RPMI8226 (cell line): ENCODE results near the gene NFYC.

Source experiments
- DNase-seq: peaks from one replicate; pipeline ENCODE4 v3.0.0-alpha.2; 2015

NFYC gene

DNA sequence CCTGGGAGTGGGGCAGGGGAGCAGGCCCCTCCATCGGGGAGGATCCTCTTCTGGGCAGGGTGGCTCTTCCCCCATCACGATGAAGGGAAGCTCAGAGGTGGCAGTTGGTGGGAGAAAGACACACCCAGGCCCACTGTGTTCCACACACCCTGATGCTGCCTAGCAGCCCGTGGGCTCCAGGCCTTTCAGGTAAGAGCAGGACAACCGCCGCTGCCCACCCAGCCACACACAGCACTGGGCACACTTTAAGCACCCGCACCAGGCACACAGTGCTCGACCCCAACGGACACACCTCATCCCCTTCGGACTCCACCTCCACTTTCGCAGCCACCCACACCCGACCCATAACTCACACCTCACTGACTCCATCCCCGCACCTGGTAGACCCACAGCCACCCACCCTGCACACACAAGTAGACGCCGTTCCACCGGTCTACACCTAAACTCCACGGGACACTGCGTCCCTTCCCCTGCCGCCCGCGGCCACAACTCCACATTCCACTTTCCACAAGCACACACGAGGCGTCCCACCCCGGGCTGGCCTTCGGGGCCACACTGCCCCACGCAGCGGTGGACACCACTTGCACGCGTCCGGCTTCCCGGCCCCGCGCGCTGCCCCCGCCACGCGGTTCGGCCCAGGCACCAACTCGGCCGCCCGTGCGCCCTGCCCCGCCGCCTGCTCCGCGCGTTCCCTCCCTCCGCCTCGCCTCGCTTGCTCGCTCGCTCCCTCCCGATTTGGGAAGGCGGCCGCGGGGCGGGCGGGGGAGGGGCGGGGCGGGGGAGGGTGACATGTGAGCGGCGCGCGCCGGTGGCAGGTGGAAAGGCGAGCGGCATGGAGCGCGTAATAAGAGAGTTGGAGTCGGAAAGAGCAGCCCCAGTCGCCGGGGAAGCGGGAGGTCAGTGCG, 91.7 kb downstream of the NFYC start, which contains the start of gene KCNQ4:
Gene KCNQ4 (plus strand): TSS at position 787 of the 905 bp plus-strand sequence. CDS start 307 bp downstream, outside the sequence.
- DNase-seq: peak; percentile 74

DNA sequence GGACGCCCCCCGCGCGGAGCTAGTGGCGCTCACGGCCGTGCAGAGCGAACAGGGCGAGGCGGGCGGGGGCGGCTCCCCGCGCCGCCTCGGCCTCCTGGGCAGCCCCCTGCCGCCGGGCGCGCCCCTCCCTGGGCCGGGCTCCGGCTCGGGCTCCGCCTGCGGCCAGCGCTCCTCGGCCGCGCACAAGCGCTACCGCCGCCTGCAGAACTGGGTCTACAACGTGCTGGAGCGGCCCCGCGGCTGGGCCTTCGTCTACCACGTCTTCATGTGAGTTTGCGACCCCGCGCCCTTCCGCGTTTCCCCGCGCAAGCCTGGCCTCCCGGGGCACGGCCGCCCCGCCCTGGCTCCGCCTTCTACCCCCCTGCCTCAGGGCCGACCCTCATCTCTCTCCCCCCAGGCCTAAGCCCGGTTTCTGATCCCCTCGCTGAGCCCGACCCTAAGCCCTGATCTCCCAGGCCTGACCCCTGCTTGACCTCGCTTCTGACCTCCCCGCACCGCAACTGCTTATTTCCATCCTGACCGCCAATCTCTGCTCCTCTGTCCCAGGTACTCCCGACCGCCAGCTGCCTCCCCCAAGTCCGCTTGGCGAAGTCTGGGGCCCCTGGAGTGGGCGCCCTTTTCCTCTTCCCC, 92.8 kb downstream of the NFYC start:
- peak; percentile 32 for DNase-seq

DNA sequence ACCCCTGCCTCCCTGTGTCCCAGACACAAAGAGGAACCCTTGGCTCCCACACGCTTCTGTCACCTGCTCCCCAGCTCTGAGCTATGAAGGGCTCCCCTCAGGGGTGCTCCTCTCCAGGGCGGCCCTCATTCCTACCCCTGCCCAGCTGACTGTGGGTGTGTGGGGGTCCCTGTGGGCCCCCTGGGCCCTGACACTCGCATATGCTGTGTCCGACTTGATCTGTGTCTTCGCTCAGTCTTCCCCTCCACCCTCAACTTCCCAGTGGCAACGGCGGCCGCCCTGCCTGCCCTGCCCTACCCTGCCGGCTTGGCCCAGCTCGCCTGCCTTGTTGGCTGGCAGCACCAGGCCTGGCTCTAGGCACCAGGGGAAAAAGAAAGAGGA, 93.3 kb downstream of the NFYC start:
- no peak for DNase-seq

GRCh38 chr1:40785446-40785845, 93.9 kb downstream of the NFYC start:
- DNase-seq: no peak

GRCh38 chr1:40786171-40786994, 94.9 kb downstream of the NFYC start:
- DNase-seq: no peak

GRCh38 chr1:40786995-40787705, 95.6 kb downstream of the NFYC start:
- no peak for DNase-seq

DNA sequence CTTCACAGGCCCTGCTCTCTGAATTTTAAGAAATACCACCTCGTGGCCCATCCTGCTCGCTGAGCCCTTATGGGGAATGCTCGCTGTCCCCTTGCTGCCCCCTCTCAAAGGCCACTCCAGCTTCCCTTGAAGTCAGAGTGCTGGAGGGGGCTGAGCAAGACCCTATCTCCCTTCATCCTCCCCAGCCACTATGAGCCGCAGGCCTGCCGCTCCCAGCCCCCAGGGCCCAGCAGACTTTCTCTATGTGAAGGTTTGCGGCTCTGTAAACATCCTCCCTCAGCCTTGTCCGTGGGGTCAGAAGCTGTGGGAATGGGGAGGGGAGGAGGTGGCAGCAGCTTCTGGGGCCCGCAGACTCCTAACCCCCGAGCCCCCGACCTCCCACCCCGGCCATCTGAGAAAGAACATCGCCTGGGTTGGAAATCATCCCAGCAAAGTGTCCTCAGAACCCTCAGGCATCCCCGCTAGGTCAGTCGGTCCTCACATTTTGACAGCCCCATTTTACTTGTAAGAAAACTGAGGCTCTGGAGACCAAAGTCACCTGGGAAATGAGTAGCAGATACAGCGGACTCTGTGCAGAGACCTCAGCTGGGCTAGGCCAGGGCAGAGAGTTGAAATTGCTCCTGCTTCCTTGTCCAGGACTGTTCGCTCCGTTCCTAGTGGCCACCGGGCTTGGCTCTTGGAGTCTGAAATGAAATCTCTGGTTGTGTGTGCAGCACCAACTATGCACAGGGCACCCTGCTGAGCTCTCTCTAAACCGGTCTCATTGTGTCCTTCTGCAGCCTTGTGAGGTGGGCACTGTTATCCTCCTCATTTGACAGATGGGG, 96.4 kb downstream of the NFYC start:
- no peak for DNase-seq

DNA sequence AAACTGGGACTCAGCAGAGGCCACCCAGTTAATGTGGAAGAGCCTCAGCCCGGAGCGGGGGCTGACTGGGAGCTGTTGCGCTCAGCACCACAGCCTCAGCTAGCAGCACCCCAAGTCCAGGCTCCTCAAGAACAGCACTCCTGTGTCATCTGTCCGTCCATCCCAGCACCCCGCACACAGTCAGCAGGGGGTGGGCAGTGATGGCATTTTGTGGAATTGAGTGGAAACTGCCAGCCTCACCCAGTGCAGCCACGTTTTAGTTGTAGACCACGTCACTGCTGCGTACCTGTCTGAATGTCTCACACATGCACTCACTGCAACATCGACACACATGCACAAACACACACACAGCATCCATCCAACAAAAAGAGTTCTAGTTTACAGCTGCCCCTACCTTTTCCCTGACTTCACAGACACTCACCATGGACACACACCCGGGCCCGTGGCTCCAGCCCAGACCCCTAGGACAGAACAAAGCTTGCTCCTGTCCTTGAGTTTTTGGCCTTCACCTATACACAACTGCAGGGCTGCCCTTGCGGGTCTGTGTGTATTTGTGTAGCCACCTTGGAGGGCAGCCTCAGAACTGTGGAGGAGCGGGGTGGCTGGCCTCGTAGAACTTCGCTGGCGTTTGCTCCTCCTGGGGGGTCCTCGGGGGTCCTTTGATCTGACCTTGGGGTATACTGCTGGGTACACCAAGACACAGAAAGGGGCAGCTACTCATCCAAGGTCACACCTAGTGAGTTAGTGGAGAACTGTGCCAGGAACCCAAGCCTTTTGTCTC, 97.2 kb downstream of the NFYC start:
- no peak for DNase-seq

- DNase-seq: no peak
Observed at GRCh38 chr1:40789342-40789598, 97.8 kb downstream of the NFYC start.

GRCh38 chr1:40789661-40790430, 98.3 kb downstream of the NFYC start:
- DNase-seq: no peak

GRCh38 chr1:40792036-40792435, 100.5 kb downstream of the NFYC start:
- DNase-seq: no peak

GRCh38 chr1:40793617-40794016, 102.1 kb downstream of the NFYC start:
- no peak for DNase-seq

- no peak for DNase-seq
Observed at GRCh38 chr1:40794048-40794447, 102.5 kb downstream of the NFYC start.

DNA sequence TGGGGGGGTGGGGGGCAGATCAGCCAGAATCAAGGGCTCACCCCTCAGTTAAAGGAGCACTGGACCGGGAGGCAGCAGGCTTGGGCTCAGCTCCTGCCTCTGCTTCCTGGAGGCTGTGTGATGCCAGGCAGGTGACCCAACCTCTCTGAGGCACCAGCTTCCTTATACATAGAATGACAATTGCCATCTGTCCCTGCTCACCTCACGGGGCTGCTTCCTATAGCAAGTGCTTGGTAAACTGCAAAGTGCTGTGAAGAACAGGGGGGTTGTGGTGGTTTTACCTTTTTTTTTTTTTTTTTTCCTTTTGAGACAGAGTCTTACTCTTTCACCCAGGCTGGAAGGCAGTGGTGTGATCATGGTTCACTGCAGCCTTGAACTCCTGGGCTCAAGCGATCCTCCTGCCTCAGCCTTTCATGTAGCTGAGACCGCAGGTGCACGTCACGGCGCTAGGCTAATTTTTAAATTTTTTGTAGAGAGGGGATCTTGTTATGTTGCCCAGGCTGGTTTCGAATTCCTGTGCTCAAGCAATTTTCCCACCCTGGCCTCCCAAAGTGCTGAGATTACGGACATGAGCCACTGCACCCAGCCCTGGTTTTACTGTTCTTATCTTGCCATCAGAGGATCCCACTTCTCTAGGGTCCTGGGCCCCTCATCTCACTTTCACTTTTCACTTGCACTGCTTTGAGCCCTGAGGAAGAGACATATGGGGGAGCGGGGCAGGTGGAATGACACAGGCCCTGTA, 103.6 kb downstream of the NFYC start:
- DNase-seq: no peak

GRCh38 chr1:40795811-40796586, 104.5 kb downstream of the NFYC start:
- no peak for DNase-seq

GRCh38 chr1:40796939-40797667, 105.6 kb downstream of the NFYC start:
- DNase-seq: no peak

DNA sequence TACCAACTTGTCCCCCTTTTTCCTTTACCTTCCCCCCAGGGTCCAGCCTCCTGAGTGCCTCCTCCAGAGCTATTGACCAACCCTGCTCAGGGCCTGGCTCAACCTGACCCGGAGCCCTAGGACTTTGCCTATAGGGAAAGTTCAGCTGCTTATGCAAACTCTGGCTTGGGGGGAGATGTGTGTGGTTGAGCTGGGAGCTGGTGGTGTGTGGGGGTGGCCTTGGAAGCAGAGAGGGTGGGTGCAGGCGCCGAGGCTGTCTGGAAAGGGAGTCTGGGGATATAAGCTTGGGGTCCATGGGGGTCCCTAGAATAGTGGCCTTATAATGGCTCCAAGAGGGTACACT, 106.1 kb downstream of the NFYC start:
- no peak for DNase-seq
